ENCODE results near the gene PRICKLE2.

DNA sequence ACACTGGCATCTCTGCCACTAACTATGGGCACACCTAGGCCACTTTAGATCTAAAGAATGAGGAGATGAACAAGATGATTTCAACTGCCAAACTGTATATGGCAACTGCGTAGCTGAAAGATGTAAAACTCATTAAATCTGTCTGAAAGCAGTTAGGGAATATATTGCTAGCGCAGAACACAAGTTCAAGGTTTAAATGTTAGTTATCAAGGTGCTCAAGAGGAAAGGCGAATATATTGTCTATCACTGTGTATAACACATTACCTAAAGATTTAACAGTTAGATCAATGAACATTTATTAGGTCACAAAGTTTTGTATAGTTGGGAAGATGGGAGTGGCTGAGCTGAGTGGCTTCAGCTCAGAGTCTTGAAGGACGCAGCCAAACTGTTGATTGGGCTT is 168.0 kb downstream of the PRICKLE2 start:
- TF ChIP-seq CTCF (IDR thresholded peaks at IDR 0.05 in 8 of 11, conservative IDR thresholded peaks at IDR 0.05 in 3 of 11) (no peak), POLR2A (IDR thresholded peaks at IDR 0.05) (no peak)

Data from spleen (tissue), 7 donors.